GM13976 (cell line): ENCODE measurements around the gene CPSF6.
"Not testable (repeated sequence)": the region's sequence is repeated elsewhere in the genome, so short reads cannot be mapped to it uniquely, and the experiment has no call there.

Experiments used
- DNase-seq: peaks from one replicate; pipeline ENCODE4 v3.0.0; 2012; ENCODE audit warnings: low spot score
- in situ Hi-C: fragments of 300-500 bp; cut with MboI; formaldehyde crosslinking; loops from one replicate; pipeline ENCODE4 v1.12.0; 2022; ENCODE audit warnings: low sequenced_read_pairs, mixed read lengths, inconsistent platforms; ENCODE audit not compliant: unreplicated experiment
- TF ChIP-seq, protein P1 (sequence below): IDR thresholded peaks from 2 replicates; pipeline ENCODE4 v1.5.1; 2012; ENCODE audit warnings: borderline replicate concordance, mild to moderate bottlenecking; ENCODE audit not compliant: insufficient read depth; ENCODE audit errors: extremely low read depth, missing control alignments, control extremely low read depth

Gene CPSF6

GRCh38 chr12:69239352-69239921 is at the start of gene CPSF6:
TSS of gene CPSF6 (plus strand) at chr12:69239569. CDS start at chr12:69239647, 78 bp downstream.
- peak; percentile 95 for DNase-seq
- in situ Hi-C loops, result no loop called here
- TF ChIP-seq, protein P1, sequence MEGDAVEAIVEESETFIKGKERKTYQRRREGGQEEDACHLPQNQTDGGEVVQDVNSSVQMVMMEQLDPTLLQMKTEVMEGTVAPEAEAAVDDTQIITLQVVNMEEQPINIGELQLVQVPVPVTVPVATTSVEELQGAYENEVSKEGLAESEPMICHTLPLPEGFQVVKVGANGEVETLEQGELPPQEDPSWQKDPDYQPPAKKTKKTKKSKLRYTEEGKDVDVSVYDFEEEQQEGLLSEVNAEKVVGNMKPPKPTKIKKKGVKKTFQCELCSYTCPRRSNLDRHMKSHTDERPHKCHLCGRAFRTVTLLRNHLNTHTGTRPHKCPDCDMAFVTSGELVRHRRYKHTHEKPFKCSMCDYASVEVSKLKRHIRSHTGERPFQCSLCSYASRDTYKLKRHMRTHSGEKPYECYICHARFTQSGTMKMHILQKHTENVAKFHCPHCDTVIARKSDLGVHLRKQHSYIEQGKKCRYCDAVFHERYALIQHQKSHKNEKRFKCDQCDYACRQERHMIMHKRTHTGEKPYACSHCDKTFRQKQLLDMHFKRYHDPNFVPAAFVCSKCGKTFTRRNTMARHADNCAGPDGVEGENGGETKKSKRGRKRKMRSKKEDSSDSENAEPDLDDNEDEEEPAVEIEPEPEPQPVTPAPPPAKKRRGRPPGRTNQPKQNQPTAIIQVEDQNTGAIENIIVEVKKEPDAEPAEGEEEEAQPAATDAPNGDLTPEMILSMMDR, result no peak

DNA sequence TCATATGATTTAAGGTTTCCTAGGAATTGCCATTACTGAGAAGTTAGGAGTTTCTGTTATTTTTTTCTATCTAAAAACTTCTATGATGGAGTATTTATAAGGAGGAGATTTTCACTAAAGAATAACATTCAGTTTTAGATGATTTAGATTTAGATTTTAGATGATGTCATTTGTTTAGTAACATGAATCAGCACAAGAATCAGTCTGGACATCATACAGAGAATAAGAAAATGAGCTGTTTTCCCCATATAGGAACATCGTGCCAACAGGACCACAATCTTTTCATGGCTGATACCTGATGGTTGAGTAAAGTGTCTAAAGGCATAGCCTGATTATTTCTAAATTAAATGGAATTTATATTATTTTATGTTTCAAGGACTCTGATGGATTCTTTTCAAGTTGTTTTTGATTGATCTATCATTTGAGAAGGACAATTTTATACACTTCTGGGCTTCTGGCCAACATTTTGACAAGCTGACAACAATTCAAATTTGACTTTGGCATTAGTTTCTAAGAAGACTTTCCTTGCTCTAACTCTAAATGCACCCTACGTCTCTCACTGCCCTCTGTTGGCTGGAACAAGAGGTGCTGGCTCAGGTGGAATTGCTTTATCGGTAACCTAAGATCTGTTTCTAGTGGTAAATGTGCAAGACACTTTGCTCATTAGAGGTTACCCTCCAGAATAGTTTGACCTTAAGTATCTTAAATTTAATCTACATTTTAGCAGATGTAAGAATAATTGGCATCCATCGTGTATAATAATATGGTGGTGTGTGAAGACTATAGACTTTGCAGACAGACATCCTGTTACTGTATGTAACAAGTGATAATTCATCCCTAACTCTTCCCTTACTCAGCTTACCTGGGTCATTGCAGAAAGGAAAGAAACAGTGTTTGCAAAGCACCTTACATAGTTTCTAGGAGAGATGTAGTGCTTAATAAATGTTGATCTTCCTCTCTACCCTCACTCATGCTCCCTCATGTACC is 42.8 kb upstream of the CPSF6 start:
- DNase-seq, result no peak
- in situ Hi-C loops, result no loop called here
- TF ChIP-seq, protein P1, result peak; percentile 14

- in situ Hi-C loops, DNase-seq: not testable (repeated sequence)
Measured at GRCh38 chr12:69199976-69200375, 39.4 kb upstream of the CPSF6 start.

- no peak for DNase-seq
- TF ChIP-seq, protein P1, result no peak
- in situ Hi-C loops, result no loop called here
Measured at GRCh38 chr12:69204191-69204590, 35.2 kb upstream of the CPSF6 start.

- no peak for DNase-seq
- TF ChIP-seq, protein P1, result no peak
- in situ Hi-C loops, result no loop called here
Measured at GRCh38 chr12:69210661-69211060, 28.7 kb upstream of the CPSF6 start.

DNA sequence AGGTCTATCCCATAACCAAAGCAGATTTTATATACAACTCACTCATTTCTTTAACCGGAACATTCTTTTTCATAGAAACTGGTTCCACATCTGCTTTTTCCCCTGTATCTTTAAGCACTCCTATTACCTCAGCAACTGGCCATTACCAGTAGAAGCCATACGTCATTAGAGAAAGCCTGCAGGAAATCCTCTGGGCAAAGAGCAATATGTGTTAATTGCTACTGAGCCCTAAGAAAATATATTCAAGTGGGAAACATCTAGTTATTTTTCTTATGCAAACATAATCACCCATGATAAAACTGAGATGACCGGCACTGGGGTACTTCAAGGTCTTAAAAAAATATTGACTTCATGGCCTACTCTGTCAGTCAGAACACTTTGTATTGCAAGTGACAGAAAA is 28.2 kb upstream of the CPSF6 start:
- TF ChIP-seq, protein P1, result no peak
- no peak for DNase-seq
- in situ Hi-C loops, result no loop called here

DNA sequence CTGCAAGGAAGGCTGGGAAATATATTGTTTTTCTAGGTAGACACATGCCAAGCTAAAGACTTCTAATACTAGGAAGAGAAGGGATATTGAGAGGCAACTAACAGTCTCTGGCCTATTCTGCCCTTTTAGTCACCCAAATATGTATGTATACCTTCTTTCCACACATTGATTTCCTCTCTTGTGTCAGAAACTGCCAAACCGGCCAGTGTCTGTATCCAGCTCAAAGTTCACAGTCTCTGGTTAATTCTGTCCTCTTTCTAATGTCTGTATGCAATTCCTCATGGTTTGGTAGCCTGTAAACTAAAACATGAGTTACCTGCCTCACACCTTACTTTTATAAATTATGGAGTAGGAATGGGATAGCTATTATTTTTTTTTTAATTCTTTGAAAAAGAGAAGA is 25.2 kb upstream of the CPSF6 start:
- DNase-seq, result no peak
- TF ChIP-seq, protein P1, result no peak
- in situ Hi-C loops, result no loop called here
